HG03457 (cell line): ENCODE results near the gene SPAG16.

Experiments
- ATAC-seq: cut with Tn5 transposase; IDR thresholded peaks from one replicate; pipeline ENCODE4 v1.9.1; 2021; ENCODE audit warnings: moderate number of reproducible peaks; ENCODE audit not compliant: unreplicated experiment

Gene SPAG16

DNA sequence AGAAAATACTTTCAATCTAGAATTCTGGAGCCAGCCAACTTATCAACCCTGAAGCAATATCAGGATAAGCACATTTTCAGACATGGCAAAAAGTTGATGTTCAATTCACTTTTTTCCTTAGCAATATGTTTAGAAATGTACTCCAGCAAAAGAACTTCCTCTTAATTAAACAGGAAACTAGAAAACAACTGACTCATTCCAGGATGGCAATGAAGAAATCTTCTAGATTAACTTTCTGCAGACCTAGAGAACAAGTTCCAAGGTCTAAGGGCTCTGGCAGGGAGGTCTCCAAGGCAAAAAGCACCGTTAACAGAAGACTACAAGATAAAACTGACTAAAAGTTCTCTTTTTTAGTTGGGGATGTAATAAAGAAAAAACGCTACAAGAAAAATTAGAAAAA lies 1057.4 kb downstream of the SPAG16 start:
- ATAC-seq = no peak

DNA sequence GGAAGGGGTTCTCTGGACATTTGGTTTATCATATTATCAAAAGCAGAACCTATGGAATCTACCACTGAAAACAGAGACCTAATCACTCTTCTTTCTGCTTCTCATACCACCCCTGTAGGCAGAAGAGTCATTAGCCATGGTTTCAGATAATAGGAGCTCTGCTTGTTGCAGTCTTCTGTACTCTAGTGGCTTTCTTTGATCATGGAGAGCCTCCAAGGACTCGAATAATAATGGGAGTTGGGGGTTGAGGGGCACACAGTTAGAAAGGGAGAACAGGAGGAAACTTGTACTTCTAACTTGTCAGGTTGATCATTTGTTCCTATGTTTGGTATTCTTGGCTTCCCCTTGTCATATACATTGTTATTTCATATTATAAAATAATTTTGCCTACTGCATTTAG lies 1074.2 kb downstream of the SPAG16 start:
- no peak for ATAC-seq

DNA sequence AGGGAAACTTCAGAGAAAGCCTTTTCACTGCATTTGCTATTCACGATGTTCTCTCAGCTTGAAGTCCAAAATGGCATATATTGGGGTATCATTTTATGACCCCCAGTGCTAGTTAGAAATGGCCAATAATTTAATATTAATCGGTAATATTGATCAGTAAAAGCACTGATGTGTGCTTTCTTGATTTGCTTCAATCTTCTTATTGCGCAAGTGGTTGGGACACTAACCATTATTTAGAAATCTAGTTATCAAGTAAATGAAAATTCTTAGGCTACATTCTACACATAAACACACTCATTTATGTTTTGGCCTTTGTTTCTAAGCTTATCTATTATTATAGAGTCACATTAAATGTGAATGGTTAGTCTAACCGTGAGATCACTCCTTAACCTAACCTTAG lies 1076.9 kb downstream of the SPAG16 start:
- ATAC-seq = no peak

DNA sequence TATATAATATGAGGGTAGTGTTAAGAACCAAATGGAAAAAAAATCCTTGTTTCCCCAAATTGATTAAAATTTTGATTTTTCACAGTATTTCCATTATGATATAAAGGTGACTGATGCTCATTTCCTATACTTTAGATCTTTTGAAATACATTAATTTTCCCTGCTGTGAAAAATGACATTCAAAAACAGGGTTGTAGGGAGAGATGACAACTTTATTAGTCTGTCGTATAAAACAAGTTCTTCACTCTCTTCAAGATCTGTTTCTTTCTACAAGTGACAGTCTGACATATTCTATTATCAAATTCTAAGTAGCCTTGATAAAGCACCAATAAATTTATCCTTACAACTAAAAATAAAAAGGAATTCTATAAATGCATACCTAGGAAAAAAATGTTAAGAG lies 1081.3 kb downstream of the SPAG16 start:
- ATAC-seq = no peak

DNA sequence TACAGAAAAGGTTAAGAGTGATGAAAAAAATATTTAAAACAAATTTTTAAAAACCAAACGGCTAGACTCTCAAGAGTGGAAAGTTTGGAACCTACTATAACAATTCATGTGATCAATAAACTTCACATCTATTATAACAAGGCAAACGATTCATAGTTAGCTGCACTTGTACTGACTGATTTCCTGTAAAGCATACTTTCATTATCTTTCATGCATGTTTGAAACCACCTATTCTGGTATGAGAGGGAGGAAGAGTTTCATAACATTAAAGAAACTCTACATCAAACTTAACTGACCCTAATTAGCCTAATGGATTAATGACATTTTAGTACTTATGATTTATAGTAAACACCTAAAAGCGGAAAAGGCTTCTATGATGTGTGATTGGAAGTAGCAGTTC lies 1082.9 kb downstream of the SPAG16 start:
- no peak for ATAC-seq

DNA sequence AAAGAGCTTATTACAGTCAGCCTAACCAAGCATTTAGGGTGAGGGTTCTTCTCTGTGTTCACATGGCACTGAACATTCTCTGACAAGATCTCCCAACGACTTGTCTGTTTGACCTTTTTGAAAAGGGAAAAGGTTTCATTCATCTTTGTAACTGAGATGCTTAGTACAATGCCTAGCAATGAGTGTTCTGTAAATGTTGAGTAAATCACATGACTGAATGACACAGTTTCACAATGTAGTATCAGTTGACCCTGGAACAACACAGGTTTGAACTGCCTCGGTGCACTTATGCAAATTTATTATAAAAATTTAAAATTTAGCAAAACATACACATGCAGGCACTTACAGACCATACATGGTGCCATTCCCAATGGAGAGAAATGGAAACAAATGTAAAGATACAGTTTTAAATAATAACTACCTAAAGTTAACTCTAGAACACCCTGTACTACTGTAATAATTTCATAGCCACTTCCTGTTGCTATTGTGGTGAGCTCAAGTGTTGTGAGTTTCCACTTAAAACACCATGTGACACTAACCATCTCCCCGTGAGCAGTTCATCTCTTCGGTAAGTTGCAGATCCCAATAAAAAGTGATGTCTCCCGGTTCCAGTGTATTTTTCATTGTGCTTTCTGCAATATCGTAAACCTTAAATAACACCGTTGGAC lies 1092.5 kb downstream of the SPAG16 start:
- ATAC-seq = no peak

DNA sequence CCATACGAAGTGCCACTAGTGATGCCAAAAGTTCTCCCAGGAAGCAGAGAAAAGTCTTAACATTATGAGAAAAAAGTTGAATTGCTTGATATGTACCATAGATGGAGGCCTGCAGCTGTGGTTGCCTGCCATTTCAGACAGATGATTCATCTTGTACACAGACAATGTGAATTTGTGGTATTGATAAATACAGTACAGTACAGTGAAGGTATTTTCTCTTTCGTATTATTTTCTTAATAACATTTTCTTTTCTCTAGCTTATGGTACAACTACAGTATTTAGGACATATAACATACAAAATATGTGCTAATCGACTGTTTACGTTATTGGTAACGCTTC lies 1093.0 kb downstream of the SPAG16 start:
- ATAC-seq = no peak

DNA sequence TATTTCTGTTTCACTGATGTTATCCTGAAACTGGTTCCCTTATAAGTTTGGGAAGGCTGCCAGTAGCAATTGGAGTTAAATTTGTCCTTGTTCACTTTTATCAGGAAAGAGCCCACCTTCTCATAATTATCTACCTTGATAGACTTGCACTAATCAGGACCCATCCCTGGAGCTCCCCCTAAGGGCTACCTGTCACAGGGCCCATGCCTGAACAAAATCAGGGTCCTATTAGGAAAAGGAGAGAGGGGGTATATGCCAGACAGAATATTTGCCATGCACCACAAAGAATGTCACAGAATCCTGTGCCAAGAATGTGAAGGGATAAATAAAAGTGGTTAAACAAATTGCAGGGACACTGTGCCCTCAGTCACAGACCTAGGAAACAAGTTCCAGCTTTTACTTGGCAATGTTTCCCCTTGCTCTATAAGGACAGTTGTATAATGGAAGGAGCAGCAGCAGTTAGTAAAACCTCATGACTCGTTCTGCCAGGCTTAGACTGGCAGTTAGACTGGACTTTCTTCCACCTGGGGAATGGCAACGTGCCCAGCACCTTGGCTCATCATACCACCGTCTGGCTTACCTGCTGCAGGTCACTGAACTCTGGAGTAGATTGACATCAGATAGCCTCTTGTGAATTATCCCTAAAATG lies 1094.3 kb downstream of the SPAG16 start:
- ATAC-seq = no peak

DNA sequence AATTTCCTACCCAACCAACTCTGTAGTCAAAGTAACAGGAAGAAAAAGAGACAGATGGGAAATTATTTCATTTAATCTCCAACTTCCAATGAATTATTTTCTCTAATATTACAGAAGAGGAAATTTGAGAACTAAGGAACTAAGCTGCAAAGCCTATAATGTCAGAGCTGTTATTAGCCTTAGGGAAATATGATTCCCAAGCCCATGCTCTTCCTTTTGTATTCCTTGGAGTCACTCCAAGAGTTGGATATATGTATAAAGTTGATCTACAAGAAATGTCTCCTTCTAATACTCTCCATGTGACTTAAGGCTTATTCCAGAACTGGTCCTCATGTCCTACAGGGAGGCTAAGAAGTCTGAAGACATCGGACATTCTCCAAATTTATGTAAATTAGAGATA lies 1095.0 kb downstream of the SPAG16 start:
- ATAC-seq = no peak

DNA sequence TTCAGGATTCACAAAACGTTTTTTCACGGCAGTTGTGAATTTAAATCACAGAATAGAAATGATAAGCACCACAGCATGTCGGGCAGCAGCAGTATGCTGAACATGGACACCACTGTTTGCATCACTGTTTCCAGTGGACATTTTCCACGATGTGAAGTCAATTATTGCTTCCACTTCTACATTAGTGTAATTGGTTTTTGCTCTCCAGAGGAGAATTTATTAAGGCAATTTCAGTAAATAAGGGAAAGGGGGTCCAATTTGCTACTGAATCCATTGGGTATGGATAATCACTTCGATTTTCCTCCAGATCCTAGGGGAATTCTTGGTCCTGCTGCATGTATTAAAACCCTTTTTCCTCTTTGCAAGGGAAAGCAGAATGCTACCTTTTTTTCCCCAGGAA lies 1096.4 kb downstream of the SPAG16 start:
- no peak for ATAC-seq

DNA sequence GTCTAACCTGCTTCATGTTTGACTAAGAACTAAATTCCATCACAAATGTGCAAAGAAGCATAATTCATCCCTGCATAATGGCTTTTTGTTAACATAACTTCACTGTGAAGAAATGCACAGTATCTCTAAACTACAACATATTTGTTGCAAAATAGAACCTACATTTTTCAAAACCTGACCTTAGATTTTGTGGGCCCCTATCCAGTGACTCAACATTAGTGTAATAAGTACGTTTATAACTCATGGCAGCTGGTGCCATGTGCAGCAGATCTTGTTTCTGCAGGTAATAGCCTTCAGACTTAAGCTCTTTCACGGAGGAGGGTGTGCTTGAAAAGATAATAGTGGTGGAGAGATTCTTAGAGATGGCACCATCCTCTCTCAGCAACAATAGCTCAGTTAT lies 1098.0 kb downstream of the SPAG16 start:
- ATAC-seq = no peak

DNA sequence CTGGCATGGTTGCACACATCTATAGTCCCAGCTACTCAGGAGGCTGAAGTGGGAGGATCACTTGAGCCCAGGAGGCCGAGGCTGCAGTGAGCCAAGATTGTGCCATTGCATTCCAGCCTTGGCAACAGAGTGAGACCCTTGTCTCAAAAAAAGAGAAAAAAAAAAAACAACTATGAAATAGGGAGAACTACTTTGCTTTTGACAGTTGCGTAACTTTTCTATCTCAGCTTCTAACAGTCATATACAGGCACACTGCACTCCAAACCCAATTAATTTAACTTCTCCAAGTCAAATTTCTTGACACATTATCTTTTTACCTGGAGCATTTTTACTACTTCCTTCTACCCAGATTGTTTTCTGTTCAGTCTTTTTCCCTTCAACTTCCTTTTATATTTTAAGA lies 1102.5 kb downstream of the SPAG16 start:
- ATAC-seq = no peak

DNA sequence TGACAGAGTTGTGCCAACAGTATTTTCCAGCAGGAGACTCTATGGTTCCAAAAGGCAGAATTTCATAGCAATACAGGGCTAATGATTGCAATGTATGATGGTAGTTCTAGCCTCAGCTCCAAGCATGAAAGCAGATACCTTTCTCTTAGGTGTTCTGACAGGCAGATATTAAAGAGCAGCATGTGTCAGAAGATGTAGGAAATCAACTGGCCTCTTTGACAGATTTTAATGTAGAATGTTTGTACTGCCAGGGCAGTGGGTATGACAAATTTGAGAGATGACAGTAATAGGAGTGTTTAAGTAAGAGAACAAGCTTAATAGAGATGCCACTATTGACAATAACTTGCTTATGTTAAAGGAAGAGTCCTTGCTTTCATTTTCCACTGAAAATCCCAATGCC lies 1105.1 kb downstream of the SPAG16 start:
- ATAC-seq = no peak

DNA sequence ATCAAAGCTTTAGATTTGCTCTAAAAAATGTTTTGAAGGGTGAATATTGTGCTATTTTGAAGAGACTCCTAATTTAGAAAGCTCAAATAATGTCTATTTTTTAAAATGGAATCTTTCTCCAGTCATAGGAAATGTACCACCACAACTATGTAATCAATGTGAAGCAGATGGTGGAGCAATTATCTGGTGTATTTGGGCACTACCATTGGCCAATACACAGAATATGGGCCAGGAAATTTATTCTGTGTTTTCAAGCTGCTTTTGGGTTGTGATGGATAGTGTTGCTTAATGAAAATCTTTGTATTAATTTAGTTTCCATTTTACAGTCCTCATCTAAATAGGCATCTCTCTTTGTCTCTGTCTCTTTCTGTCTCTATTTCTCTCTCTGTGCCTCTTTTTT lies 1109.5 kb downstream of the SPAG16 start:
- no peak for ATAC-seq

DNA sequence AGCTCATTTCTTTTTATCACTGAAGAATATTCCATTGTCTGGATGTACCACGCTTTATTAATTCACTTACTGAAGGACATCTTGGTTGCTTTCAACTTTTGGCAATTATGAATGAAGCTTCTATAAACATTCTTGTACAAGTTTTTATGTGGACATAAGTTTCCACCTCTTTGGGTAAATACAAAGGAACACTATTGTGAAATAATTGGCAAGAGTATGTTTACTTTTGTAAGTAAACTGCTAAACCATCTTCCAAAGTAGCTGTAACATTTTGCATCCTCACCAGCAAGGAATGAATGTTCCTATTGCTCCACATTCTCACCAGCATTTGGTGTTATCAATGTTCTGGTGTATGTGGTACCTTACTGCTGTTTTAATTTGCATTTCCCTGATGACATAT lies 1110.8 kb downstream of the SPAG16 start:
- no peak for ATAC-seq

DNA sequence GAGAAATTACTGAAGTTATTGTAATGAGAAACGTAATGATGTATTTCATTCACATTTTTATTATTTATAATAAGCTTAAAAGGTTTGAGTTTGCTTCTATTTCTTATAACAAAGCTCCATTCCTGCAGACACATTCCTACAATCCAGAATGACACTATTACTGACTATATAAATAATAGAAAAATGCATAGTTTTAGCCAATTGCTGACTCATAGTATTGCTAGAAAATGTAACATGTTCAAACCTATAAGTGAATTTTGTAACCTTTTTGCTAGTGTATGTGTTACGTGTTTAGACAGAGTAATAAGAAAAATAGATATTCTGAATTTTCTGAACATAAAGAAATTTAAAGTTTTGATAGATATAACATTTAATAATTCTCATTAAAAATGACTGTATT lies 1117.3 kb downstream of the SPAG16 start:
- ATAC-seq = no peak

DNA sequence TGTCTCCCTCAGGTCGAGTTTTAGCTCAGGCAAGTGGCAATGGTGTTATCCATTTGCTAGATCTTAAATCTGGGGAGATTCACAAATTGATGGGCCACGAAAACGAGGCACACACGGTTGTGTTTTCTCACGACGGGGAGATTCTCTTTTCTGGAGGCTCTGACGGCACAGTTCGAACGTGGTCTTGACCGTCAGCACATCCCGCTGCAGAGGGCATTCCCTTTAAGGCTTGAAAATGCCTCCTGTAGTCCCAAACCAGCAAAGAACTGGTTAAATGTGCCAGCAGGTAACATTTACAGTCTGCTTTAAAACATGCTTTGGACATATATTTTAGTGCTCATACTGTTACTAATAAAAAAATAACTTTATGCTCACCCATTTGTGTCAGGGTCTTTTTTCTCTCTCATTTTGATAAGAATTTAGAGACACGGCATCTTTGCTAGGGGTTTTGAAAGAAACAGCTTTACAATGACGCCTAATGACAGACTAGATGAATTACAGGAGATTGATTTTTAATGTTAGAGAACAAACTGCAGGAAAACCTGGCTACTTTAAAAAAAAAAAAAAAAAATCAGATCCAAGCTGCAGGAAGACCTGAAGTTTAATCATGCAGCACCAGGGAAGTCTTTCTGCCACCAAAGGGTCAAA lies 1126.0 kb downstream of the SPAG16 start:
- no peak for ATAC-seq

DNA sequence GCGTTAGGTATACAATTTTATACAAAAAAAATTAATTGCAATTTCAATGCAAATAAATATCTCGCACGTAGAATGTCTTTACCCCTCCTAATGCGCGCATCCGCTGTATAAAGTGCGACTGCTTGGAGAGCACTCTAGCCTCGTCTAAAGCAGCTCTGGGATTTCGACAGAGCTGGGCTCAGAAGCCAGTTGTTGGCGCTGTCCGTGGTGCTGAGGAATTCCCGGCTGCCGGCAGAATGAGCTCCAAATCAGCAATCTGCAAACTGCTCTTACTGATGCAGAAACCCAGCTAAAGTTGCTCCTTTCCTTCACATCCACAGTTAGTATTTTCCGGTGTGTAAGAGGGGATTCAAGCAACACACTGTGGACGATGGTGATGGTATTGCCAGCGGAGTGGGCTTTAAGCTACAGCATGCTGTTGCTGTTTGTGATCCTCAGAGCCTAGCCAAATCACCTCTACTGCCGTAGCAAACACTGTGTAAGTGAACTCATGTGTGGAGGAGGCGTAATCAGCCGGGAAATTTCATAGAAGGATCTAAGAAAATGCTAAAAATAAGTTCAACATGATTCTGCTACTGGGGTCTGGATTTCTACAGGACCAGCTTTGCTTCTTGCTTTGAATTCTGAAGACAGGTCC lies 1126.8 kb downstream of the SPAG16 start, which contains the start of gene VWC2L:
VWC2L (plus strand) TSS at position 137 of the 637 bp plus-strand sequence. CDS start 3,140 bp downstream, outside the sequence.
- ATAC-seq = no peak

DNA sequence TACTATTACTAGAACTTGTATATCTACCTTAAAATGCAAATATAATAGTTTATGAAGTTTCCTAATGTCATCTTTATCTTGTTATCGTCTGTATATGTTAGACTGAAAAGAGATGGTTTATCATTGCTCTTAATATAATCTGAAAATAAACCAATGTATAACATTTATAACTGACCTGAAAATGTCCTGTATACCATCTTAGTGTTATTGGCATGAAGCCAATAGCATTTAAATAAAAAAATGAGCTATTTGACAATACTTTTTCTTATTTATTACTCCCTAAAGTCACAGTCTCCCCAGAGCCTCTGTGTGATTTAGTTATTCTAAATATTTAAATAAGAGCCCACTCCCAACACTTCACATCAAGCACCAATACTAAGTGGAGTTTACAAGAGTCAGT lies 1128.4 kb downstream of the SPAG16 start:
- no peak for ATAC-seq

DNA sequence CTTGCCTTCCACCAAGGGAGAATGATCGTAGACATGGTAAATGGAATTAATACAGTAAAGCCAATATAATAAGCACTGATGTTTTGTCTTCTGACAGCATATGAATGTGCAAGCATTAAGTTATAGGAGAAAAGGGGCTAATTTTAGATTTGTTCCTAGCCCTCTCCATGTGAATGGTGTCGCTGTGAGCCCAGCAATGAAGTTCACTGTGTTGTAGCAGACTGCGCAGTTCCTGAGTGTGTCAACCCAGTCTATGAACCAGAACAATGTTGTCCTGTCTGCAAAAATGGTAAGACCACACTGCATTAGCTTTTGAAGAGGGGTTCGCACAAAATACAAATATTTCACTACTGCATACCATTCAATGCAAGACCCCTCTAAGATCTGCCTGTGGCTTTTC lies 1152.2 kb downstream of the SPAG16 start:
- no peak for ATAC-seq

DNA sequence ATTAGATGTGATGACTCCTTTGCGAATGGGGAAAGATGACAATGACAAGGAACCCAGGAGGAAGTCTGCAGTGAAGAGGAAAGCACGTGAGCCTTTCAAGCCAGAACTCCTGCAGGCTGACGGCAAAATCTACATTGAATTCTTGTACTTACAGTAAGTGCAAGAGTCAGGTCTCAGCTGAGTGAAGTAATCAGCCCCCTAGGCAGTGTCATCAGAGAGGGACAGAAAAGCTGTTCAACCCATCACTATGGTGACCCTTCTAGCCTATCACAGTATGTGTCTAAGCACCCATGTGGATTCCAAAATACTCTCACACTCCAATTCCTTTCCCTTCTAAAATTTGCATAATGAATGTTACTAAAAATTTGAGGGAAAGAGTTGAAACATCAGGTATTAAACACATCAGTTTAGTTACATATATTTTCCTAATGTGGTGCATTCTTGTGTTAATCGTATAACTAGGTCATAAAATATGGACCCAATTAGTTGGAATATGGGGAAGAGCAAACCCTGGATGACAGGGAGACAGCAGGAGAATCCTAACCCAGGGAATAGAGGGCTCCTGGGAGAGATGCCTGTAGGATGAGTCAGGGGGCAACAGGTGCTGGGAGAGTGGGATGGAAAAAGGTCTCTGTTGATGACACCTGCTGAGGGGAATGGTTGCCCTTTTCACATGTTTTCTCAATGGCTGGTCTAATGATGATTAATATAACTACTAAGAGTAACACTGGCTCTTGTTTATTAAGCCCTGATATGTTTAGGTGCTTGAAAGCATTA lies 1166.0 kb downstream of the SPAG16 start:
- no peak for ATAC-seq
